H1 (cell line): ENCODE results near the gene SGK1. TPM values are rescaled to one million over a fixed set of nuclear protein-coding genes. Genes with fewer than 3 reads are reported as not detected.

Source experiments
- CTCF ChIA-PET: fragments of 300-600 bp; sonication (Branson Sonifier 250); formaldehyde crosslinking; loops from one replicate; lab custom pipeline; 2021; ENCODE audit not compliant: partially characterized antibody; lab: Charles Lee
- POLR2A ChIA-PET: fragments of 300-600 bp; sonication (Branson Sonifier 250); formaldehyde crosslinking; loops from one replicate; lab custom pipeline; 2021; ENCODE audit warnings: inconsistent platforms; ENCODE audit not compliant: partially characterized antibody; lab: Charles Lee
- DNase-seq, 2 experiments: peaks; one replicate each; pipeline versions ENCODE4 v3.0.0 to v3.0.0-alpha.2; 2010 to 2022; ENCODE audit warnings: low spot score in 2 of 2, low read depth in 1 of 2, mixed read lengths in 1 of 2
- FAIRE-seq: peaks from 2 replicates; lab custom pipeline; 2011; peaks lifted over from hg19 to GRCh38; lab: Jason Lieb, UNC
- H2AFZ ChIP-seq: 2 replicates; pipeline ENCODE4 v1.8.1; 2012; ENCODE audit warnings: low read length, inconsistent platforms
- H2AK5ac ChIP-seq: 2 replicates; pipeline ENCODE4 v1.6.1; 2013; ENCODE audit warnings: low read depth, low read length
- H2BK120ac ChIP-seq: replicated peaks from 2 replicates; pipeline ENCODE3; 2013; ENCODE audit warnings: low read depth, low read length, inconsistent platforms
- H2BK12ac ChIP-seq: 2 replicates; pipeline ENCODE4 v1.6.1; 2013; ENCODE audit warnings: low read depth, low read length
- H2BK15ac ChIP-seq: 2 replicates; pipeline ENCODE4 v1.6.1; 2013; ENCODE audit warnings: low read length
- H2BK20ac ChIP-seq: 2 replicates; pipeline ENCODE4 v1.6.1; 2013; ENCODE audit warnings: low read length
- H2BK5ac ChIP-seq: 2 replicates; pipeline ENCODE4 v1.6.1; 2013; ENCODE audit warnings: low read depth, low read length
- H3K14ac ChIP-seq: 2 replicates; pipeline ENCODE4 v1.6.1; 2013; ENCODE audit warnings: inconsistent platforms; ENCODE audit not compliant: insufficient read length
- H3K18ac ChIP-seq: 2 replicates; pipeline ENCODE4 v1.6.1; 2013; ENCODE audit warnings: low read length; ENCODE audit errors: extremely low read depth
- H3K23ac ChIP-seq: 2 replicates; pipeline ENCODE4 v1.6.1; 2013; ENCODE audit warnings: inconsistent platforms; ENCODE audit not compliant: insufficient read length
- H3K23me2 ChIP-seq: 2 replicates; pipeline ENCODE4 v1.6.1; 2013; ENCODE audit warnings: low read depth, low read length
- H3K27ac ChIP-seq: 2 replicates; pipeline ENCODE4 v1.6.1; 2011; ENCODE audit warnings: low read depth, low read length, inconsistent platforms
- H3K27me3 ChIP-seq, 4 experiments: replicated peaks in 1 of 4; 1 replicate in 1 of 4; 2 replicates in 3 of 4; pipeline versions ENCODE4 v1.6.1 to v1.8.1; 2011 to 2013; ENCODE audit warnings: low read length in 3 of 4, mild to moderate bottlenecking in 3 of 4, inconsistent platforms in 2 of 4, mixed read lengths in 2 of 4, moderate library complexity in 1 of 4; ENCODE audit not compliant: control insufficient read depth in 3 of 4, insufficient read depth in 3 of 4; ENCODE audit errors: extremely low read depth in 1 of 4
- H3K36me3 ChIP-seq, 4 experiments: 2 replicates each; pipeline versions ENCODE4 v1.6.1 to v1.8.1; 2011 to 2013; ENCODE audit warnings: mild to moderate bottlenecking in 4 of 4, low read length in 3 of 4, moderate library complexity in 2 of 4, control low read depth in 1 of 4, inconsistent platforms in 1 of 4; ENCODE audit not compliant: insufficient read depth in 4 of 4, control insufficient read depth in 2 of 4
- H3K4ac ChIP-seq: replicated peaks from 2 replicates; pipeline ENCODE3; 2013; ENCODE audit warnings: low read length, low read depth, mixed read lengths, inconsistent platforms; ENCODE audit not compliant: insufficient read length
- H3K4me1 ChIP-seq, 4 experiments: replicated peaks in 1 of 4; 1 replicate in 1 of 4; 2 replicates in 3 of 4; pipeline versions ENCODE4 v1.6.1 to v1.8.1; 2011 to 2013; ENCODE audit warnings: low read length in 3 of 4, inconsistent platforms in 2 of 4, mixed read lengths in 1 of 4; ENCODE audit not compliant: insufficient read depth in 4 of 4, control insufficient read depth in 3 of 4
- H3K4me2 ChIP-seq, 2 experiments: 2 replicates each; pipeline versions ENCODE4 v1.6.1 to v1.8.1; 2011 to 2013; ENCODE audit warnings: low read depth in 2 of 2, low read length in 2 of 2, control low read depth in 1 of 2, inconsistent platforms in 1 of 2, mild to moderate bottlenecking in 1 of 2; ENCODE audit not compliant: insufficient read depth in 1 of 2
- H3K4me3 ChIP-seq, 4 experiments: fragments of 200-600, 300-600 bp in 1 of 4; sonication (generic), shearing (Covaris generic), sonication (Bioruptor Twin) in 1 of 4; 2 replicates each; pipeline versions ENCODE4 v1.5.1 to v1.8.1; 2011 to 2016; ENCODE audit warnings: low read length in 4 of 4, low read depth in 3 of 4, control low read depth in 2 of 4, inconsistent platforms in 2 of 4, mild to moderate bottlenecking in 2 of 4, mixed read lengths in 1 of 4, moderate library complexity in 1 of 4; ENCODE audit not compliant: insufficient read depth in 2 of 4; ENCODE audit errors: extremely low read depth in 1 of 4
- H3K56ac ChIP-seq: replicated peaks from 2 replicates; pipeline ENCODE3; 2013; ENCODE audit warnings: low read depth, mild to moderate bottlenecking, mixed read lengths, low read length, inconsistent platforms; ENCODE audit not compliant: insufficient read length
- H3K79me1 ChIP-seq: 2 replicates; pipeline ENCODE4 v1.6.1; 2013; ENCODE audit warnings: low read depth, low read length, control low read depth
- H3K79me2 ChIP-seq, 2 experiments: 2 replicates each; pipeline versions ENCODE4 v1.6.1 to v1.8.1; 2012 to 2013; ENCODE audit warnings: low read length in 2 of 2, mild to moderate bottlenecking in 2 of 2, inconsistent platforms in 1 of 2; ENCODE audit not compliant: insufficient read depth in 2 of 2, control insufficient read depth in 1 of 2
- H3K9ac ChIP-seq, 4 experiments: replicated peaks in 1 of 4; 1 replicate in 1 of 4; 2 replicates in 3 of 4; pipeline versions ENCODE4 v1.6.1 to v1.8.1; 2011 to 2013; ENCODE audit warnings: low read depth in 3 of 4, low read length in 3 of 4, control low read depth in 2 of 4, mild to moderate bottlenecking in 2 of 4, moderate library complexity in 2 of 4, inconsistent platforms in 1 of 4; ENCODE audit errors: extremely low read depth in 1 of 4
- H3K9me3 ChIP-seq, 2 experiments: 2 replicates each; pipeline versions ENCODE4 v1.6.1 to v1.8.1; 2012 to 2013; ENCODE audit warnings: mild to moderate bottlenecking in 2 of 2, moderate library complexity in 2 of 2, control low read depth in 1 of 2, inconsistent platforms in 1 of 2, low read depth in 1 of 2, low read length in 1 of 2, mixed read lengths in 1 of 2; ENCODE audit not compliant: insufficient read depth in 2 of 2
- H4K20me1 ChIP-seq, 2 experiments: replicated peaks in 1 of 2; 2 replicates each; pipeline versions ENCODE3 to v1.8.1; 2011 to 2013; ENCODE audit warnings: inconsistent platforms in 2 of 2, low read length in 2 of 2, mild to moderate bottlenecking in 1 of 2; ENCODE audit not compliant: insufficient read depth in 2 of 2, control insufficient read depth in 1 of 2
- H4K5ac ChIP-seq: 2 replicates; pipeline ENCODE4 v1.6.1; 2013; ENCODE audit warnings: low read length, low read depth, mixed read lengths, inconsistent platforms; ENCODE audit not compliant: insufficient read length
- H4K8ac ChIP-seq: 2 replicates; pipeline ENCODE4 v1.8.0; 2013; ENCODE audit warnings: mild to moderate bottlenecking, moderate library complexity, low read length, inconsistent platforms; ENCODE audit not compliant: insufficient read depth; ENCODE audit errors: extremely low read depth
- H4K91ac ChIP-seq: replicated peaks from 2 replicates; pipeline ENCODE3; 2013; ENCODE audit warnings: low read length, mixed read lengths, inconsistent platforms; ENCODE audit not compliant: insufficient read length
- CEBPB ChIP-seq: IDR thresholded peaks from 2 replicates; pipeline ENCODE4 v1.6.1; 2012; ENCODE audit warnings: low read depth, low read length
- EGR1 ChIP-seq: IDR thresholded peaks from 2 replicates; pipeline ENCODE4 v1.6.1; 2011; ENCODE audit warnings: low read depth, low read length, borderline replicate concordance
- EP300 ChIP-seq, 2 experiments: IDR thresholded peaks; 1 replicate in 1 of 2; 2 replicates in 1 of 2; pipeline ENCODE4 v1.6.1; 2011 to 2012; ENCODE audit warnings: low read depth in 2 of 2, low read length in 2 of 2, mild to moderate bottlenecking in 2 of 2, borderline replicate concordance in 1 of 2, inconsistent platforms in 1 of 2, moderate library complexity in 1 of 2
- KDM4A ChIP-seq: IDR thresholded peaks from one replicate; pipeline ENCODE4 v1.7.1; 2012; ENCODE audit warnings: low read depth, mild to moderate bottlenecking, moderate library complexity, low read length, inconsistent platforms; ENCODE audit not compliant: severe bottlenecking
- MAFK ChIP-seq: IDR thresholded peaks from 2 replicates; pipeline ENCODE4 v1.6.1; 2012; ENCODE audit warnings: low read depth, mild to moderate bottlenecking, improper control_type of control experiment, low read length
- NRF1 ChIP-seq: IDR thresholded peaks from 2 replicates; pipeline ENCODE4 v1.6.1; 2011; ENCODE audit warnings: mild to moderate bottlenecking, low read depth, low read length, improper control_type of control experiment
- POU5F1 ChIP-seq: IDR thresholded peaks from 2 replicates; pipeline ENCODE4 v1.6.1; 2011; ENCODE audit warnings: low read depth, mild to moderate bottlenecking, low read length, moderate library complexity
- RAD21 ChIP-seq, 2 experiments: IDR thresholded peaks in 1 of 2; conservative IDR thresholded peaks in 1 of 2; 2 replicates each; pipeline ENCODE4 v1.6.1; 2011; ENCODE audit warnings: low read depth in 2 of 2, low read length in 2 of 2, improper control_type of control experiment in 1 of 2, inconsistent platforms in 1 of 2, mild to moderate bottlenecking in 1 of 2, moderate library complexity in 1 of 2
- RFX5 ChIP-seq: IDR thresholded peaks from 2 replicates; pipeline ENCODE4 v1.6.1; 2011; ENCODE audit warnings: low read depth, low read length, improper control_type of control experiment, borderline replicate concordance
- RNF2 ChIP-seq: fragments of 200-900, 300-1000 bp; sonication (generic); IDR thresholded peaks from 2 replicates; pipeline ENCODE4 v1.7.1; 2016; ENCODE audit warnings: borderline replicate concordance, low read depth, mild to moderate bottlenecking, antibody characterized with exemption, low read length; ENCODE audit not compliant: poor library complexity, severe bottlenecking; ENCODE audit errors: missing control alignments
- RXRA ChIP-seq: IDR thresholded peaks from 2 replicates; pipeline ENCODE4 v1.6.1; 2011; ENCODE audit warnings: low read depth, mild to moderate bottlenecking, low read length, moderate library complexity; ENCODE audit not compliant: insufficient read depth
- SAP30 ChIP-seq: fragments of 300-600 bp; sonication (generic); IDR thresholded peaks from 2 replicates; pipeline ENCODE4 v1.7.1; 2012; ENCODE audit warnings: low read length, moderate library complexity, mild to moderate bottlenecking, inconsistent platforms; ENCODE audit not compliant: insufficient read depth, insufficient replicate concordance
- SIX5 ChIP-seq: IDR thresholded peaks from 2 replicates; pipeline ENCODE4 v1.6.1; 2011; ENCODE audit warnings: mild to moderate bottlenecking, low read depth, low read length
- ZNF274 ChIP-seq: IDR thresholded peaks from 2 replicates; pipeline ENCODE4 v1.7.0; 2012; ENCODE audit warnings: low read length, borderline replicate concordance; ENCODE audit errors: extremely low read depth
- WGBS, 2 experiments: shearing (Covaris generic) in 1 of 2; methylation state at CpG; one replicate each; pipeline versions ENCODE4 v1.1.6 to v1.1.7; 2013 to 2015; ENCODE audit warnings: low lambda C conversion rate in 2 of 2, mixed read lengths in 2 of 2, inconsistent platforms in 1 of 2, low coverage in 1 of 2, missing lambda C conversion rate in 1 of 2; ENCODE audit not compliant: insufficient replicate concordance in 2 of 2, insufficient coverage in 1 of 2, insufficient read length in 1 of 2; ENCODE audit errors: extremely low coverage in 1 of 2, missing lambda C conversion rate in 1 of 2; 5-methylcytosine and 5-hydroxymethylcytosine counted together
- polyA plus RNA-seq, 7 experiments: library from polyadenylated mRNA; depleted of rRNA in 3 of 7; stranded (reverse) in 5 of 7; unstranded in 2 of 7; fragments of >200 nt in 5 of 7; fragments of 200-250 nt in 2 of 7; gene quantifications; 1 replicate in 5 of 7; 2 replicates in 1 of 7; 4 replicates in 1 of 7; pipeline versions ENCODE4 v1.2.1 to v1.2.3, GENCODE V29; 2011 to 2013; ENCODE audit warnings: missing spikeins in 2 of 7, mixed read lengths in 2 of 7
- total RNA-seq: library from RNA; stranded (reverse); fragmentation: NEBNext Ultra II Directional; extraction: Animal tissue kit (Norgen Biotek cat#: 25700); gene quantifications from 2 replicates; pipeline ENCODE4 v1.2.1, GENCODE V29; 2021

SGK1 gene
- total and polyA plus RNA-seq, 2 of the 8 experiments (the other 6 are each of a cell fraction or from before 2014, with no cell fraction given) = 14.5 to 18.4 TPM

GRCh38 chr6:134331256-134331655 lies 13.3 kb upstream of the SGK1 start:
- Histone ChIP-seq H2BK20ac (no peak overlapping the region), H2AFZ (no peak overlapping the region), H2BK120ac (no peak overlapping the region), H3K4ac (no peak overlapping the region), H3K56ac (no peak overlapping the region), H3K9me3 (no peaks in the 10 kb centered on the region), H3K27ac (no peak overlapping the region), H3K23me2 (no peaks in the 10 kb centered on the region), H3K14ac (no peak overlapping the region), H2AK5ac (no peak overlapping the region), H4K20me1 (no peaks in the 10 kb centered on the region), H3K23ac (no peak overlapping the region), H4K5ac (no peak overlapping the region), H4K91ac (no peak overlapping the region), H2BK12ac (no peak overlapping the region), H3K79me1 (no peaks in the 10 kb centered on the region), H3K4me3 (no peak overlapping the region), H3K9ac (no peak overlapping the region), H3K36me3 (no peaks in the 10 kb centered on the region), H3K27me3 (no peaks in the 10 kb centered on the region), H2BK5ac (no peak overlapping the region), H3K4me1 (no peaks in the 10 kb centered on the region), H4K8ac (no peak overlapping the region), H2BK15ac (no peak overlapping the region), H3K4me2 (no peak overlapping the region), H3K18ac (no peak overlapping the region), H3K79me2 (no peaks in the 10 kb centered on the region)
- DNase-seq (no peak), FAIRE-seq (no peak)
- WGBS, 2 experiments = 90% methylated on average over 2 of the region's 2 CpGs; no CpG with 5 or more reads in 1 of the 2 experiments
- ChIA-PET CTCF (interaction anchor here (0.6 kb wide), 2 partner anchors 25 to 34 kb away, joined by 3 read pairs; no protein-coding TSS in a partner anchor), POLR2A (no interaction called here)
- TF ChIP-seq SAP30 (no peak), EP300 (IDR thresholded peaks at IDR 0.05; ENCODE audit: borderline replicate concordance in 1 of 2, low read depth in 2 of 2, low read length in 2 of 2) (no peak), SIX5 (no peak), ZNF274 (no peak), MAFK (no peak), POU5F1 (no peak), RNF2 (no peak), RAD21 (IDR thresholded peaks at IDR 0.05 in 1 of 2, conservative IDR thresholded peaks at IDR 0.05 in 1 of 2; ENCODE audit: low read depth in 2 of 2, low read length in 2 of 2) (no peak), EGR1 (no peak), CEBPB (no peak), NRF1 (no peak), RFX5 (no peak), KDM4A (no peak), RXRA (no peak)
